Glutamatergic neuron (in vitro differentiated cells): ENCODE data around the gene NSG1. TPM values are rescaled to one million over a fixed set of nuclear protein-coding genes. Genes with fewer than 3 reads are reported as not detected.

ENCODE experiments used
- DNase-seq: peaks from one replicate; pipeline ENCODE4 v3.0.0; 2022
- H3K27ac Mint-ChIP-seq: one replicate; pipeline ENCODE4 v1.8.0; 2020; ENCODE audit warnings: mild to moderate bottlenecking, mixed read lengths, inconsistent platforms; ENCODE audit not compliant: unreplicated experiment
- H3K27me3 Mint-ChIP-seq: one replicate; pipeline ENCODE4 v1.8.0; 2020; ENCODE audit warnings: mild to moderate bottlenecking, moderate library complexity, mixed read lengths, inconsistent platforms; ENCODE audit not compliant: unreplicated experiment
- H3K36me3 Mint-ChIP-seq: one replicate; pipeline ENCODE4 v1.8.0; 2020; ENCODE audit warnings: mild to moderate bottlenecking, mixed read lengths, inconsistent platforms; ENCODE audit not compliant: unreplicated experiment
- H3K4me1 Mint-ChIP-seq: one replicate; pipeline ENCODE4 v1.8.0; 2020; ENCODE audit warnings: mild to moderate bottlenecking, low read depth, mixed read lengths, inconsistent platforms; ENCODE audit not compliant: unreplicated experiment
- H3K4me3 Mint-ChIP-seq: one replicate; pipeline ENCODE4 v1.8.0; 2020; ENCODE audit warnings: mild to moderate bottlenecking, mixed read lengths, inconsistent platforms; ENCODE audit not compliant: unreplicated experiment
- H3K9me3 Mint-ChIP-seq: one replicate; pipeline ENCODE4 v1.8.0; 2020; ENCODE audit warnings: mild to moderate bottlenecking, moderate library complexity, mixed read lengths, inconsistent platforms; ENCODE audit not compliant: unreplicated experiment
- CTCF ChIP-seq: fragments of 200-600 bp; sonication (generic); IDR thresholded peaks from one replicate; pipeline ENCODE4 v1.5.0; 2021; ENCODE audit not compliant: partially characterized antibody, unreplicated experiment
- total RNA-seq: library from RNA; stranded (reverse); fragmentation: NEBNext Ultra II Directional; extraction: Animal tissue kit (Norgen Biotek cat#: 25700); gene quantifications from one replicate; pipeline ENCODE4 v1.2.1, GENCODE V29; 2021; ENCODE audit not compliant: unreplicated experiment

NSG1 gene
- total RNA-seq, 1 donor from 2014 or later, result 208 TPM

GRCh38 chr4:4412641-4413372, 25.9 kb downstream of the NSG1 start:
- H3K4me1 Mint-ChIP-seq, result peaks cover 10% of the 10 kb centered on the region
- TF ChIP-seq CTCF, result no peak
- H3K9me3 Mint-ChIP-seq, result peaks cover 12% of the 10 kb centered on the region
- H3K27ac Mint-ChIP-seq, result no peak overlapping the region
- no peak overlapping the region for H3K4me3 Mint-ChIP-seq
- peak; percentile 4 for DNase-seq
- H3K36me3 Mint-ChIP-seq, result peaks cover 5% of the 10 kb centered on the region
- H3K27me3 Mint-ChIP-seq, result peaks cover 4% of the 10 kb centered on the region

- Mint-ChIP-seq H3K9me3 (peaks cover 12% of the 10 kb centered on the region), H3K27me3 (peaks cover 4% of the 10 kb centered on the region), H3K4me1 (peaks cover 7% of the 10 kb centered on the region), H3K27ac (no peak overlapping the region), H3K4me3 (no peak overlapping the region), H3K36me3 (peaks cover 5% of the 10 kb centered on the region)
- peak; percentile 3 for DNase-seq
- TF ChIP-seq CTCF, result no peak
These were observed 26.4 kb downstream of the NSG1 start for GRCh38 chr4:4413373-4413725.

GRCh38 chr4:4413806-4414205, 26.9 kb downstream of the NSG1 start:
- TF ChIP-seq CTCF, result no peak

GRCh38 chr4:4415107-4415805, 28.4 kb downstream of the NSG1 start:
- DNase-seq, result no peak
- Mint-ChIP-seq H3K27ac (no peak overlapping the region), H3K9me3 (peaks cover 12% of the 10 kb centered on the region), H3K27me3 (peaks cover 4% of the 10 kb centered on the region), H3K4me1 (no peaks in the 10 kb centered on the region), H3K36me3 (peaks cover 14% of the 10 kb centered on the region), H3K4me3 (no peak overlapping the region)
- no peak for TF ChIP-seq CTCF

More at GRCh38 chr4:4413806-4414205, 26.9 kb downstream of the NSG1 start:
- Mint-ChIP-seq H3K4me3 (no peak overlapping the region), H3K4me1 (peaks cover 3% of the 10 kb centered on the region), H3K27me3 (peaks cover 4% of the 10 kb centered on the region), H3K27ac (no peak overlapping the region), H3K36me3 (peaks cover 9% of the 10 kb centered on the region), H3K9me3 (peaks cover 12% of the 10 kb centered on the region)
- no peak for DNase-seq
